OCI-LY1 (cell line): ENCODE results near the gene CCDC192.

Experiments used
- H2AFZ ChIP-seq: fragments of 200-600 bp; sonication (generic), shearing (Covaris generic); 2 replicates; pipeline ENCODE4 v1.6.0; 2014; ENCODE audit warnings: antibody characterized with exemption, mild to moderate bottlenecking, low read length
- H3F3A ChIP-seq: fragments of 200-600 bp; sonication (generic), shearing (Covaris generic); 2 replicates; pipeline ENCODE4 v1.6.0; 2014; ENCODE audit warnings: mild to moderate bottlenecking, antibody characterized with exemption, low read length, moderate library complexity; ENCODE audit not compliant: insufficient read depth
- H3K27ac ChIP-seq: fragments of 200-600 bp; sonication (generic); 2 replicates; pipeline ENCODE4 v1.5.1; 2014; ENCODE audit warnings: low read length, mixed run types, mild to moderate bottlenecking, low read depth; ENCODE audit not compliant: poor library complexity, severe bottlenecking
- H3K27me3 ChIP-seq: fragments of 200-600 bp; sonication (generic); 2 replicates; pipeline ENCODE4 v1.6.0; 2014; ENCODE audit warnings: antibody characterized with exemption, mild to moderate bottlenecking, low read length, moderate library complexity; ENCODE audit not compliant: insufficient read depth
- H3K36me3 ChIP-seq: fragments of 200-600 bp; sonication (generic); 2 replicates; pipeline ENCODE4 v1.6.1; 2014; ENCODE audit warnings: mild to moderate bottlenecking, antibody characterized with exemption, low read length, moderate library complexity, mixed read lengths; ENCODE audit not compliant: insufficient read depth
- H3K4me1 ChIP-seq: fragments of 200-600 bp; sonication (generic); 2 replicates; pipeline ENCODE4 v1.5.1; 2014; ENCODE audit warnings: mild to moderate bottlenecking, low read length, moderate library complexity; ENCODE audit not compliant: insufficient read depth, severe bottlenecking
- H3K4me2 ChIP-seq: fragments of 200-600 bp; sonication (generic), shearing (Covaris generic); 2 replicates; pipeline ENCODE4 v1.6.1; 2014; ENCODE audit warnings: low read length
- H3K4me3 ChIP-seq: fragments of 200-600 bp; sonication (generic); 2 replicates; pipeline ENCODE4 v1.5.1; 2014; ENCODE audit warnings: low read length, low read depth, mild to moderate bottlenecking, mixed read lengths; ENCODE audit not compliant: poor library complexity, severe bottlenecking
- H3K79me2 ChIP-seq: fragments of 200-600 bp; shearing (Covaris generic); 2 replicates; pipeline ENCODE4 v1.6.1; 2016; ENCODE audit warnings: mixed run types, low read length, mixed read lengths; ENCODE audit not compliant: insufficient read depth
- H3K9ac ChIP-seq: fragments of 200-600 bp; sonication (generic), shearing (Covaris generic); 2 replicates; pipeline ENCODE4 v1.6.1; 2014; ENCODE audit warnings: mild to moderate bottlenecking, low read length, mixed read lengths
- H3K9me2 ChIP-seq: fragments of 200-600 bp; sonication (generic), shearing (Covaris generic); 2 replicates; pipeline ENCODE4 v1.6.1; 2014; ENCODE audit warnings: low read depth, mild to moderate bottlenecking, low read length, mixed read lengths
- H3K9me3 ChIP-seq: fragments of 200-600 bp; shearing (Covaris generic); 2 replicates; pipeline ENCODE4 v1.6.1; 2014; ENCODE audit warnings: low read length, mixed read lengths
- H4K20me1 ChIP-seq: fragments of 200-600 bp; sonication (generic), shearing (Covaris generic); 2 replicates; pipeline ENCODE4 v1.6.0; 2016; ENCODE audit warnings: mild to moderate bottlenecking, low read length; ENCODE audit not compliant: insufficient read depth
- CTCF ChIP-seq: fragments of 200-600 bp; sonication (generic), shearing (Covaris generic); IDR thresholded peaks from 2 replicates; pipeline ENCODE4 v1.5.1; 2017; ENCODE audit warnings: mild to moderate bottlenecking, antibody characterized with exemption, low read length, moderate library complexity, mixed read lengths
- EZH2 ChIP-seq: fragments of 200-600 bp; sonication (generic), shearing (Covaris generic); IDR thresholded peaks from 2 replicates; pipeline ENCODE4 v1.8.0; 2017; ENCODE audit warnings: borderline replicate concordance, mixed run types, mild to moderate bottlenecking, antibody characterized with exemption, low read length, moderate library complexity, mixed read lengths

The CCDC192 gene

GRCh38 chr5:127988146-127988760 is 285.1 kb downstream of the CCDC192 start:
- H3K36me3 ChIP-seq: no peaks in the 10 kb centered on the region
- H3K79me2 ChIP-seq: no peaks in the 10 kb centered on the region
- no peak overlapping the region for H3K9ac ChIP-seq
- no peak overlapping the region for H3K27ac ChIP-seq
- no peak overlapping the region for H2AFZ ChIP-seq
- H3K4me1 ChIP-seq: no peaks in the 10 kb centered on the region
- no peaks in the 10 kb centered on the region for H4K20me1 ChIP-seq
- no peak overlapping the region for H3K4me2 ChIP-seq
- no peaks in the 10 kb centered on the region for H3K9me3 ChIP-seq
- no peak overlapping the region for H3K4me3 ChIP-seq
- no peaks in the 10 kb centered on the region for H3K9me2 ChIP-seq
- TF ChIP-seq CTCF (no peak), EZH2 (no peak)
- H3K27me3 ChIP-seq: no peaks in the 10 kb centered on the region
- no peaks in the 10 kb centered on the region for H3F3A ChIP-seq
